GM18507 (cell line): ENCODE results near the gene CCDC146.

Source experiments
- DNase-seq: peaks from one replicate; pipeline ENCODE4 v3.0.0; 2011; ENCODE audit warnings: low read depth; ENCODE audit not compliant: insufficient read length; ENCODE audit errors: extremely low spot score
- FAIRE-seq: peaks from 2 replicates; lab custom pipeline; 2011; peaks lifted over from hg19 to GRCh38; lab: Jason Lieb, UNC

CCDC146 gene

GRCh38 chr7:77232467-77232866 lies 110.1 kb downstream of the CCDC146 start:
- FAIRE-seq = no peak
- no peak for DNase-seq

- FAIRE-seq (no peak), DNase-seq (no peak)
Measured at GRCh38 chr7:77235276-77235675, 112.9 kb downstream of the CCDC146 start.

- DNase-seq = no peak
- FAIRE-seq = no peak
Measured at GRCh38 chr7:77238703-77239136, 116.3 kb downstream of the CCDC146 start.

GRCh38 chr7:77239471-77239870 lies 117.1 kb downstream of the CCDC146 start:
- FAIRE-seq = no peak
- DNase-seq = no peak

- DNase-seq = no peak
- FAIRE-seq = no peak
Measured at GRCh38 chr7:77242068-77242467, 119.7 kb downstream of the CCDC146 start.

GRCh38 chr7:77242554-77242953 lies 120.1 kb downstream of the CCDC146 start:
- FAIRE-seq (no peak), DNase-seq (no peak)

- DNase-seq (no peak), FAIRE-seq (no peak)
Measured at GRCh38 chr7:77244222-77244934, 122.0 kb downstream of the CCDC146 start.

GRCh38 chr7:77245015-77245755 lies 122.8 kb downstream of the CCDC146 start:
- FAIRE-seq (peak; percentile 52), DNase-seq (no peak)

GRCh38 chr7:77246026-77246640 lies 123.7 kb downstream of the CCDC146 start:
- DNase-seq (no peak), FAIRE-seq (peak; percentile 33)

- peak; percentile 90 for FAIRE-seq
- DNase-seq = peak; percentile 37
Measured at GRCh38 chr7:77247206-77247850, 124.9 kb downstream of the CCDC146 start.

GRCh38 chr7:77248154-77248553 lies 125.7 kb downstream of the CCDC146 start:
- FAIRE-seq = no peak

GRCh38 chr7:77252506-77252905 lies 130.1 kb downstream of the CCDC146 start:
- DNase-seq (no peak), FAIRE-seq (no peak)

More at GRCh38 chr7:77248154-77248553, 125.7 kb downstream of the CCDC146 start:
- no peak for DNase-seq

GRCh38 chr7:77253151-77253550 lies 130.7 kb downstream of the CCDC146 start:
- FAIRE-seq (no peak), DNase-seq (no peak)

GRCh38 chr7:77254429-77254828 lies 132.0 kb downstream of the CCDC146 start:
- no peak for DNase-seq
- FAIRE-seq = no peak

- FAIRE-seq (no peak), DNase-seq (no peak)
Measured at GRCh38 chr7:77254915-77255314, 132.5 kb downstream of the CCDC146 start.

GRCh38 chr7:77258014-77258413 lies 135.6 kb downstream of the CCDC146 start:
- FAIRE-seq (no peak), DNase-seq (no peak)

- DNase-seq (no peak), FAIRE-seq (no peak)
Measured at GRCh38 chr7:77258593-77258992, 136.2 kb downstream of the CCDC146 start.

- FAIRE-seq (no peak), DNase-seq (no peak)
Measured at GRCh38 chr7:77262316-77262715, 139.9 kb downstream of the CCDC146 start.

- DNase-seq = no peak
- no peak for FAIRE-seq
Measured at GRCh38 chr7:77265666-77266065, 143.3 kb downstream of the CCDC146 start.

GRCh38 chr7:77266291-77266794 lies 143.9 kb downstream of the CCDC146 start:
- peak; percentile 56 for FAIRE-seq
- peak; percentile 20 for DNase-seq
